Measurements from ENCODE around the gene SPACA7. TPM values are rescaled to one million over a fixed set of nuclear protein-coding genes. Genes with fewer than 3 reads are reported as not detected.

SPACA7 gene
- total and polyA plus RNA-seq, 10 of the 15 experiments (the other 5 are each of a cell fraction or from before 2014, with no cell fraction given), result not detected

DNA sequence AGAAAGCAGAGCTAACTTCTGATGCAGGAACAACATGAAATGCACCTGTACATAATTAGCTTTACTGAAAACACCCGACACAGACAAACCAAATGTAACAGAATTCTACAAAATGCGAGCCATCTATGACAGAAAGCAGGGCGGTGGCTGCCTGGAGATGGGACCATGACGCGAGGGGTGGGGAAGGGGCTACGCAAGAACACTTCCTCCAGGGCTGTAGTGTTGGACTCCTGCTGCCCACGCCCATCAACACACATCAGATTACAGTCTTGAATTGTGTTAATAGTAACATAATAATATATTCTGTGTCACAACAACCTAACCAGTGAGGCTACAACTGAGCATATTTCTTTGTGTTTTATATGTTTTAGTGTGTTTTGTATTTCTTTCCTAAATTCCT lies 103.2 kb downstream of the SPACA7 start:
- Histone ChIP-seq H3K9ac (ENCODE audit: control insufficient read depth, insufficient read depth, low read length) (no peak overlapping the region), H4K20me1 (ENCODE audit: control insufficient read depth, insufficient read depth) (no peaks in the 10 kb centered on the region), H3K27ac (ENCODE audit: control insufficient read depth, insufficient read depth) (no peak overlapping the region), H3K9me3 (replicated peaks; ENCODE audit: control insufficient read depth, insufficient read depth, low read length) (no peaks in the 10 kb centered on the region), H3K79me2 (ENCODE audit: control insufficient read depth, insufficient read depth, low read length) (no peaks in the 10 kb centered on the region), H2AFZ (ENCODE audit: control insufficient read depth, low read depth, low read length) (no peak overlapping the region), H3K4me3 (no peak overlapping the region), H3K27me3 (replicated peaks in 1 of 2; ENCODE audit: control insufficient read depth in 2 of 2, insufficient read depth in 2 of 2, low read length in 1 of 2) (no peaks in the 10 kb centered on the region), H3K36me3 (ENCODE audit: control insufficient read depth in 2 of 2, insufficient read depth in 2 of 2, low read length in 1 of 2) (no peaks in the 10 kb centered on the region; a peak in 1 of 4 replicates), H3K4me1 (ENCODE audit: control insufficient read depth, insufficient read depth, low read length) (no peaks in the 10 kb centered on the region), H3K4me2 (ENCODE audit: control insufficient read depth, insufficient read depth) (no peak overlapping the region)
- CTCF ChIA-PET, result no interaction called here
- no TSS peak for BruUV-seq (replicated peaks)
- ATAC-seq (no peak), DNase-seq (ENCODE audit: low read depth, low spot score) (no peak), FAIRE-seq (no peak)
- in situ Hi-C loops (cut with MboI), result no loop called here
- RAD21 ChIA-PET (ENCODE audit: unreplicated experiment), result no interaction called here
- WGBS (ENCODE audit: insufficient coverage, insufficient replicate concordance, low lambda C conversion rate, missing lambda C conversion rate), result 95% methylated on average over 7 of the region's 7 CpGs
- SMC1A ChIA-PET (ENCODE audit: uncharacterized antibody, unreplicated experiment), result no interaction called here
- POLR2A ChIA-PET, result no interaction called here
- intact Hi-C loops (cut with micrococcal nuclease; ENCODE audit: unreplicated experiment), result no loop called here
- TF ChIP-seq YY1 (IDR thresholded peaks at IDR 0.05; ENCODE audit: low read depth, low read length) (no peak), FOS (IDR thresholded peaks at IDR 0.05; ENCODE audit: borderline replicate concordance, extremely low read depth, insufficient read length) (no peak), SMC3 (IDR thresholded peaks at IDR 0.05; ENCODE audit: borderline replicate concordance, low read length) (no peak), ZNF384 (IDR thresholded peaks at IDR 0.05; ENCODE audit: borderline replicate concordance, low read depth, low read length) (no peak), NFYA (IDR thresholded peaks at IDR 0.05; ENCODE audit: borderline replicate concordance, low read depth, low read length) (no peak), MEF2B (IDR thresholded peaks at IDR 0.05; ENCODE audit: partially characterized antibody, poor library complexity, severe bottlenecking) (no peak), MEF2A (IDR thresholded peaks at IDR 0.05; ENCODE audit: insufficient read depth, low read depth, low read length) (no peak), KDM1A (IDR thresholded peaks at IDR 0.05; ENCODE audit: borderline replicate concordance) (no peak), POLR2AphosphoS5 (IDR thresholded peaks at IDR 0.05; ENCODE audit: low read length) (no peak), NFYB (IDR thresholded peaks at IDR 0.05; ENCODE audit: insufficient read depth, low read depth, low read length) (no peak), POU2F2 (IDR thresholded peaks at IDR 0.05; ENCODE audit: borderline replicate concordance, low read depth, low read length) (no peak), STAT3 (IDR thresholded peaks at IDR 0.05; ENCODE audit: low read depth, low read length) (no peak), JUND (IDR thresholded peaks at IDR 0.05; ENCODE audit: low read depth, low read length) (no peak)
- TF ChIP-seq, protein P1, sequence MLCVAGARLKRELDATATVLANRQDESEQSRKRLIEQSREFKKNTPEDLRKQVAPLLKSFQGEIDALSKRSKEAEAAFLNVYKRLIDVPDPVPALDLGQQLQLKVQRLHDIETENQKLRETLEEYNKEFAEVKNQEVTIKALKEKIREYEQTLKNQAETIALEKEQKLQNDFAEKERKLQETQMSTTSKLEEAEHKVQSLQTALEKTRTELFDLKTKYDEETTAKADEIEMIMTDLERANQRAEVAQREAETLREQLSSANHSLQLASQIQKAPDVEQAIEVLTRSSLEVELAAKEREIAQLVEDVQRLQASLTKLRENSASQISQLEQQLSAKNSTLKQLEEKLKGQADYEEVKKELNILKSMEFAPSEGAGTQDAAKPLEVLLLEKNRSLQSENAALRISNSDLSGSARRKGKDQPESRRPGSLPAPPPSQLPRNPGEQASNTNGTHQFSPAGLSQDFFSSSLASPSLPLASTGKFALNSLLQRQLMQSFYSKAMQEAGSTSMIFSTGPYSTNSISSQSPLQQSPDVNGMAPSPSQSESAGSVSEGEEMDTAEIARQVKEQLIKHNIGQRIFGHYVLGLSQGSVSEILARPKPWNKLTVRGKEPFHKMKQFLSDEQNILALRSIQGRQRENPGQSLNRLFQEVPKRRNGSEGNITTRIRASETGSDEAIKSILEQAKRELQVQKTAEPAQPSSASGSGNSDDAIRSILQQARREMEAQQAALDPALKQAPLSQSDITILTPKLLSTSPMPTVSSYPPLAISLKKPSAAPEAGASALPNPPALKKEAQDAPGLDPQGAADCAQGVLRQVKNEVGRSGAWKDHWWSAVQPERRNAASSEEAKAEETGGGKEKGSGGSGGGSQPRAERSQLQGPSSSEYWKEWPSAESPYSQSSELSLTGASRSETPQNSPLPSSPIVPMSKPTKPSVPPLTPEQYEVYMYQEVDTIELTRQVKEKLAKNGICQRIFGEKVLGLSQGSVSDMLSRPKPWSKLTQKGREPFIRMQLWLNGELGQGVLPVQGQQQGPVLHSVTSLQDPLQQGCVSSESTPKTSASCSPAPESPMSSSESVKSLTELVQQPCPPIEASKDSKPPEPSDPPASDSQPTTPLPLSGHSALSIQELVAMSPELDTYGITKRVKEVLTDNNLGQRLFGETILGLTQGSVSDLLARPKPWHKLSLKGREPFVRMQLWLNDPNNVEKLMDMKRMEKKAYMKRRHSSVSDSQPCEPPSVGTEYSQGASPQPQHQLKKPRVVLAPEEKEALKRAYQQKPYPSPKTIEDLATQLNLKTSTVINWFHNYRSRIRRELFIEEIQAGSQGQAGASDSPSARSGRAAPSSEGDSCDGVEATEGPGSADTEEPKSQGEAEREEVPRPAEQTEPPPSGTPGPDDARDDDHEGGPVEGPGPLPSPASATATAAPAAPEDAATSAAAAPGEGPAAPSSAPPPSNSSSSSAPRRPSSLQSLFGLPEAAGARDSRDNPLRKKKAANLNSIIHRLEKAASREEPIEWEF (IDR thresholded peaks at IDR 0.05; ENCODE audit: insufficient replicate concordance, low read depth, low read length), result no peak
- TF ChIP-seq, protein P2, sequence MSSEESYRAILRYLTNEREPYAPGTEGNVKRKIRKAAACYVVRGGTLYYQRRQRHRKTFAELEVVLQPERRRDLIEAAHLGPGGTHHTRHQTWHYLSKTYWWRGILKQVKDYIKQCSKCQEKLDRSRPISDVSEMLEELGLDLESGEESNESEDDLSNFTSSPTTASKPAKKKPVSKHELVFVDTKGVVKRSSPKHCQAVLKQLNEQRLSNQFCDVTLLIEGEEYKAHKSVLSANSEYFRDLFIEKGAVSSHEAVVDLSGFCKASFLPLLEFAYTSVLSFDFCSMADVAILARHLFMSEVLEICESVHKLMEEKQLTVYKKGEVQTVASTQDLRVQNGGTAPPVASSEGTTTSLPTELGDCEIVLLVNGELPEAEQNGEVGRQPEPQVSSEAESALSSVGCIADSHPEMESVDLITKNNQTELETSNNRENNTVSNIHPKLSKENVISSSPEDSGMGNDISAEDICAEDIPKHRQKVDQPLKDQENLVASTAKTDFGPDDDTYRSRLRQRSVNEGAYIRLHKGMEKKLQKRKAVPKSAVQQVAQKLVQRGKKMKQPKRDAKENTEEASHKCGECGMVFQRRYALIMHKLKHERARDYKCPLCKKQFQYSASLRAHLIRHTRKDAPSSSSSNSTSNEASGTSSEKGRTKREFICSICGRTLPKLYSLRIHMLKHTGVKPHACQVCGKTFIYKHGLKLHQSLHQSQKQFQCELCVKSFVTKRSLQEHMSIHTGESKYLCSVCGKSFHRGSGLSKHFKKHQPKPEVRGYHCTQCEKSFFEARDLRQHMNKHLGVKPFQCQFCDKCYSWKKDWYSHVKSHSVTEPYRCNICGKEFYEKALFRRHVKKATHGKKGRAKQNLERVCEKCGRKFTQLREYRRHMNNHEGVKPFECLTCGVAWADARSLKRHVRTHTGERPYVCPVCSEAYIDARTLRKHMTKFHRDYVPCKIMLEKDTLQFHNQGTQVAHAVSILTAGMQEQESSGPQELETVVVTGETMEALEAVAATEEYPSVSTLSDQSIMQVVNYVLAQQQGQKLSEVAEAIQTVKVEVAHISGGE (CRISPR knock-in tag; IDR thresholded peaks at IDR 0.05), result no peak
